ENCODE measurements around the gene MDM2. TPM values are rescaled to one million over a fixed set of nuclear protein-coding genes. Genes with fewer than 3 reads are reported as not detected.

Gene MDM2
- total and polyA plus RNA-seq, 2 of the 8 experiments (the other 6 are each of a cell fraction or from before 2014, with no cell fraction given), result 15.1 to 115 TPM

DNA sequence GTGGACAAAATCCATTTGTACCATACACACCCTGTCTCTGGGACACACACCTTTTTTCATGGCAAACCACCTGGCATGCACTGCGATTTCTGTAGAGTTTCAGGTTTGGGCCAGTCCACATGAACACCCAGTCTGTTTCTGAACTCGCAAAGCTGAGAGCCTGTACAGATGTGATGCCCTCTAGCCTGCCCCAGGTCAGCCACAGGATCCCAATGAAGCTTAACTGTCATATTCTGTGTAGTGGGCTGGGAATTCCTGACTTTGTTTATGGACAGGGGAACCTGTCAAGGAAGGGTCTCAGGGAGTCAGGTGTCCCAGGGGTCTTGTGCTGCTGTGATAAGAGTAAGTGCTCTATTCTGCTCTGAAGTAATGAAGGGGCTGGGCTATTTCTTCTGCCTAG lies 85.2 kb downstream of the MDM2 start (continued):
- TF ChIP-seq SIN3A (conservative IDR thresholded peaks at IDR 0.05 in 1 of 2, IDR thresholded peaks at IDR 0.05 in 1 of 2; ENCODE audit: low read depth in 1 of 2, low read length in 2 of 2) (no peak), RXRA (IDR thresholded peaks at IDR 0.05; ENCODE audit: insufficient read depth, low read depth, low read length) (no peak), CTBP2 (IDR thresholded peaks at IDR 0.05; ENCODE audit: borderline replicate concordance, insufficient read depth, insufficient read length, low read length) (no peak), EP300 (IDR thresholded peaks at IDR 0.05; ENCODE audit: borderline replicate concordance in 1 of 2, low read depth in 2 of 2, low read length in 2 of 2) (no peak)
- TF ChIP-seq, protein P1, sequence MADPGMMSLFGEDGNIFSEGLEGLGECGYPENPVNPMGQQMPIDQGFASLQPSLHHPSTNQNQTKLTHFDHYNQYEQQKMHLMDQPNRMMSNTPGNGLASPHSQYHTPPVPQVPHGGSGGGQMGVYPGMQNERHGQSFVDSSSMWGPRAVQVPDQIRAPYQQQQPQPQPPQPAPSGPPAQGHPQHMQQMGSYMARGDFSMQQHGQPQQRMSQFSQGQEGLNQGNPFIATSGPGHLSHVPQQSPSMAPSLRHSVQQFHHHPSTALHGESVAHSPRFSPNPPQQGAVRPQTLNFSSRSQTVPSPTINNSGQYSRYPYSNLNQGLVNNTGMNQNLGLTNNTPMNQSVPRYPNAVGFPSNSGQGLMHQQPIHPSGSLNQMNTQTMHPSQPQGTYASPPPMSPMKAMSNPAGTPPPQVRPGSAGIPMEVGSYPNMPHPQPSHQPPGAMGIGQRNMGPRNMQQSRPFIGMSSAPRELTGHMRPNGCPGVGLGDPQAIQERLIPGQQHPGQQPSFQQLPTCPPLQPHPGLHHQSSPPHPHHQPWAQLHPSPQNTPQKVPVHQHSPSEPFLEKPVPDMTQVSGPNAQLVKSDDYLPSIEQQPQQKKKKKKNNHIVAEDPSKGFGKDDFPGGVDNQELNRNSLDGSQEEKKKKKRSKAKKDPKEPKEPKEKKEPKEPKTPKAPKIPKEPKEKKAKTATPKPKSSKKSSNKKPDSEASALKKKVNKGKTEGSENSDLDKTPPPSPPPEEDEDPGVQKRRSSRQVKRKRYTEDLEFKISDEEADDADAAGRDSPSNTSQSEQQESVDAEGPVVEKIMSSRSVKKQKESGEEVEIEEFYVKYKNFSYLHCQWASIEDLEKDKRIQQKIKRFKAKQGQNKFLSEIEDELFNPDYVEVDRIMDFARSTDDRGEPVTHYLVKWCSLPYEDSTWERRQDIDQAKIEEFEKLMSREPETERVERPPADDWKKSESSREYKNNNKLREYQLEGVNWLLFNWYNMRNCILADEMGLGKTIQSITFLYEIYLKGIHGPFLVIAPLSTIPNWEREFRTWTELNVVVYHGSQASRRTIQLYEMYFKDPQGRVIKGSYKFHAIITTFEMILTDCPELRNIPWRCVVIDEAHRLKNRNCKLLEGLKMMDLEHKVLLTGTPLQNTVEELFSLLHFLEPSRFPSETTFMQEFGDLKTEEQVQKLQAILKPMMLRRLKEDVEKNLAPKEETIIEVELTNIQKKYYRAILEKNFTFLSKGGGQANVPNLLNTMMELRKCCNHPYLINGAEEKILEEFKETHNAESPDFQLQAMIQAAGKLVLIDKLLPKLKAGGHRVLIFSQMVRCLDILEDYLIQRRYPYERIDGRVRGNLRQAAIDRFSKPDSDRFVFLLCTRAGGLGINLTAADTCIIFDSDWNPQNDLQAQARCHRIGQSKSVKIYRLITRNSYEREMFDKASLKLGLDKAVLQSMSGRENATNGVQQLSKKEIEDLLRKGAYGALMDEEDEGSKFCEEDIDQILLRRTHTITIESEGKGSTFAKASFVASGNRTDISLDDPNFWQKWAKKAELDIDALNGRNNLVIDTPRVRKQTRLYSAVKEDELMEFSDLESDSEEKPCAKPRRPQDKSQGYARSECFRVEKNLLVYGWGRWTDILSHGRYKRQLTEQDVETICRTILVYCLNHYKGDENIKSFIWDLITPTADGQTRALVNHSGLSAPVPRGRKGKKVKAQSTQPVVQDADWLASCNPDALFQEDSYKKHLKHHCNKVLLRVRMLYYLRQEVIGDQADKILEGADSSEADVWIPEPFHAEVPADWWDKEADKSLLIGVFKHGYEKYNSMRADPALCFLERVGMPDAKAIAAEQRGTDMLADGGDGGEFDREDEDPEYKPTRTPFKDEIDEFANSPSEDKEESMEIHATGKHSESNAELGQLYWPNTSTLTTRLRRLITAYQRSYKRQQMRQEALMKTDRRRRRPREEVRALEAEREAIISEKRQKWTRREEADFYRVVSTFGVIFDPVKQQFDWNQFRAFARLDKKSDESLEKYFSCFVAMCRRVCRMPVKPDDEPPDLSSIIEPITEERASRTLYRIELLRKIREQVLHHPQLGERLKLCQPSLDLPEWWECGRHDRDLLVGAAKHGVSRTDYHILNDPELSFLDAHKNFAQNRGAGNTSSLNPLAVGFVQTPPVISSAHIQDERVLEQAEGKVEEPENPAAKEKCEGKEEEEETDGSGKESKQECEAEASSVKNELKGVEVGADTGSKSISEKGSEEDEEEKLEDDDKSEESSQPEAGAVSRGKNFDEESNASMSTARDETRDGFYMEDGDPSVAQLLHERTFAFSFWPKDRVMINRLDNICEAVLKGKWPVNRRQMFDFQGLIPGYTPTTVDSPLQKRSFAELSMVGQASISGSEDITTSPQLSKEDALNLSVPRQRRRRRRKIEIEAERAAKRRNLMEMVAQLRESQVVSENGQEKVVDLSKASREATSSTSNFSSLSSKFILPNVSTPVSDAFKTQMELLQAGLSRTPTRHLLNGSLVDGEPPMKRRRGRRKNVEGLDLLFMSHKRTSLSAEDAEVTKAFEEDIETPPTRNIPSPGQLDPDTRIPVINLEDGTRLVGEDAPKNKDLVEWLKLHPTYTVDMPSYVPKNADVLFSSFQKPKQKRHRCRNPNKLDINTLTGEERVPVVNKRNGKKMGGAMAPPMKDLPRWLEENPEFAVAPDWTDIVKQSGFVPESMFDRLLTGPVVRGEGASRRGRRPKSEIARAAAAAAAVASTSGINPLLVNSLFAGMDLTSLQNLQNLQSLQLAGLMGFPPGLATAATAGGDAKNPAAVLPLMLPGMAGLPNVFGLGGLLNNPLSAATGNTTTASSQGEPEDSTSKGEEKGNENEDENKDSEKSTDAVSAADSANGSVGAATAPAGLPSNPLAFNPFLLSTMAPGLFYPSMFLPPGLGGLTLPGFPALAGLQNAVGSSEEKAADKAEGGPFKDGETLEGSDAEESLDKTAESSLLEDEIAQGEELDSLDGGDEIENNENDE (IDR thresholded peaks at IDR 0.05; ENCODE audit: insufficient replicate concordance, low read length), result no peak

All from H1 (cell line).